HCT116 (cell line): ENCODE data around the gene CCDC8. TPM values are rescaled to one million over a fixed set of nuclear protein-coding genes. Genes with fewer than 3 reads are reported as not detected.

ENCODE experiments used
- ATAC-seq: fragments of 200-7000 bp; cut with Tn5 transposase; 2 replicates; pipeline ENCODE4 v1.9.1; 2020; ENCODE audit warnings: mild to moderate bottlenecking, moderate library complexity
- BruUV-seq: library from RNA; stranded (reverse); fragments of 400-500 nt; replicated peaks from 2 replicates; lab custom pipeline; 2021; lab: Mats Ljungman, UMichigan
- CTCF ChIA-PET: fragments of 300-600 bp; sonication (Branson Sonifier 250); formaldehyde crosslinking; loops from one replicate; lab custom pipeline; 2021; ENCODE audit warnings: antibody characterized with exemption; lab: Charles Lee
- POLR2A ChIA-PET: fragments of 300-600, 350-600 bp; sonication (Branson Sonifier 250); formaldehyde crosslinking; loops from one replicate; lab custom pipeline; 2021; ENCODE audit warnings: antibody characterized with exemption; lab: Charles Lee
- RAD21 ChIA-PET, 2 experiments: fragments of 300-600 bp; sonication (Branson Sonifier 250); formaldehyde crosslinking; loops; one replicate each; lab custom pipeline; 2023; ENCODE audit warnings: low total read pairs in 2 of 2; ENCODE audit not compliant: uncharacterized antibody in 2 of 2, unreplicated experiment in 2 of 2, low non-redundant PET in 1 of 2; lab: Charles Lee
- DNase-seq: peaks from one replicate; pipeline ENCODE4 v3.0.0-alpha.2; 2010; ENCODE audit warnings: low read depth, low spot score
- H2AFZ ChIP-seq: fragments of 200-600 bp; shearing (Covaris generic), sonication (generic); 2 replicates; pipeline ENCODE4 v1.6.1; 2017; ENCODE audit warnings: low read depth, mixed run types, mixed read lengths, antibody characterized with exemption, low read length; ENCODE audit not compliant: poor library complexity, severe bottlenecking
- H3K27ac ChIP-seq: 2 replicates; pipeline ENCODE4 v1.5.1; 2012; ENCODE audit warnings: low read depth, low read length
- H3K27me3 ChIP-seq: fragments of 200-600 bp; sonication (generic); 2 replicates; pipeline ENCODE4 v1.6.1; 2016; ENCODE audit warnings: mixed run types, low read length, mixed read lengths; ENCODE audit not compliant: insufficient read depth
- H3K36me3 ChIP-seq, 2 experiments: fragments of 200-500 bp in 1 of 2; fragments of 200-600 bp in 1 of 2; sonication (Bioruptor generic) in 1 of 2; sonication (generic) in 1 of 2; 2 replicates each; pipeline versions ENCODE4 v1.5.1 to v1.6.1; 2014 to 2016; ENCODE audit warnings: low read length in 2 of 2, inconsistent platforms in 1 of 2, mixed read lengths in 1 of 2, mixed run types in 1 of 2; ENCODE audit not compliant: insufficient read depth in 2 of 2, control insufficient read depth in 1 of 2
- H3K4me1 ChIP-seq, 2 experiments: fragments of 200-600 bp in 1 of 2; sonication (generic) in 1 of 2; 2 replicates each; pipeline versions ENCODE4 v1.5.1 to v1.6.1; 2012 to 2017; ENCODE audit warnings: low read length in 2 of 2, inconsistent platforms in 1 of 2, mild to moderate bottlenecking in 1 of 2, mixed read lengths in 1 of 2, mixed run types in 1 of 2, moderate library complexity in 1 of 2; ENCODE audit not compliant: insufficient read depth in 2 of 2, control insufficient read depth in 1 of 2
- H3K4me2 ChIP-seq: fragments of 200-600 bp; sonication (generic); 2 replicates; pipeline ENCODE4 v1.6.1; 2017; ENCODE audit warnings: mixed run types, low read length, mixed read lengths
- H3K4me3 ChIP-seq, 2 experiments: fragments of 200-600 bp in 1 of 2; sonication (generic) in 1 of 2; replicated peaks in 1 of 2; 2 replicates each; pipeline ENCODE4 v1.5.1; 2011 to 2016; ENCODE audit warnings: low read length in 2 of 2, control low read depth in 1 of 2, low read depth in 1 of 2, mild to moderate bottlenecking in 1 of 2, mixed read lengths in 1 of 2, mixed run types in 1 of 2
- H3K79me2 ChIP-seq: fragments of 200-600 bp; sonication (generic); 2 replicates; pipeline ENCODE4 v1.6.1; 2017; ENCODE audit warnings: mild to moderate bottlenecking, mixed run types, low read length, moderate library complexity, mixed read lengths; ENCODE audit not compliant: insufficient read depth
- H3K9ac ChIP-seq: fragments of 200-600 bp; sonication (generic); 2 replicates; pipeline ENCODE4 v1.6.1; 2016; ENCODE audit warnings: low read length, mixed read lengths
- H3K9me2 ChIP-seq: fragments of 200-600 bp; sonication (generic), shearing (Covaris generic); 2 replicates; pipeline ENCODE4 v1.6.1; 2017; ENCODE audit warnings: mixed run types, mild to moderate bottlenecking, moderate library complexity; ENCODE audit not compliant: insufficient read depth
- H3K9me3 ChIP-seq, 2 experiments: fragments of 200-500 bp in 1 of 2; fragments of 200-600 bp in 1 of 2; sonication (Bioruptor generic) in 1 of 2; sonication (generic) in 1 of 2; 2 replicates each; pipeline ENCODE4 v1.6.1; 2014 to 2017; ENCODE audit warnings: low read length in 2 of 2, mixed read lengths in 2 of 2, inconsistent platforms in 1 of 2, low read depth in 1 of 2, mild to moderate bottlenecking in 1 of 2, mixed run types in 1 of 2, moderate library complexity in 1 of 2; ENCODE audit not compliant: control insufficient read depth in 1 of 2, insufficient read depth in 1 of 2
- H4K20me1 ChIP-seq: fragments of 200-600 bp; sonication (generic), shearing (Covaris generic); 2 replicates; pipeline ENCODE4 v1.6.1; 2017; ENCODE audit warnings: mixed run types, mild to moderate bottlenecking, moderate library complexity; ENCODE audit not compliant: insufficient read depth
- ATF3 ChIP-seq: IDR thresholded peaks from 2 replicates; pipeline ENCODE4 v1.6.1; 2012
- CBX3 ChIP-seq: IDR thresholded peaks from 2 replicates; pipeline ENCODE4 v1.6.1; 2012; ENCODE audit warnings: low read depth
- CEBPB ChIP-seq: IDR thresholded peaks from 2 replicates; pipeline ENCODE4 v1.6.1; 2012; ENCODE audit warnings: low read depth
- CTCF ChIP-seq, 3 experiments: fragments of 200-600 bp in 1 of 3; sonication (generic) in 1 of 3; IDR thresholded peaks in 2 of 3; conservative IDR thresholded peaks in 1 of 3; 2 replicates each; pipeline ENCODE4 v1.5.1; 2012 to 2017; ENCODE audit warnings: low read depth in 2 of 3, low read length in 2 of 3, antibody characterized with exemption in 1 of 3, borderline replicate concordance in 1 of 3, control low read depth in 1 of 3, mild to moderate bottlenecking in 1 of 3, mixed read lengths in 1 of 3, mixed run types in 1 of 3, moderate library complexity in 1 of 3; ENCODE audit not compliant: insufficient read depth in 1 of 3
- ELF1 ChIP-seq: IDR thresholded peaks from 2 replicates; pipeline ENCODE4 v1.6.1; 2012; ENCODE audit warnings: low read depth, borderline replicate concordance
- EZH2 ChIP-seq: fragments of 200-600 bp; sonication (generic); IDR thresholded peaks from 2 replicates; pipeline ENCODE4 v1.6.1; 2017; ENCODE audit warnings: antibody characterized with exemption, mixed run types
- EZH2phosphoT487 ChIP-seq: fragments of 200-600 bp; IDR thresholded peaks from 2 replicates; pipeline ENCODE4 v1.6.1; 2018; ENCODE audit warnings: antibody characterized with exemption, borderline replicate concordance
- JUND ChIP-seq: IDR thresholded peaks from 2 replicates; pipeline ENCODE4 v1.6.1; 2012
- RAD21 ChIP-seq: IDR thresholded peaks from 2 replicates; pipeline ENCODE4 v1.6.1; 2012; ENCODE audit warnings: low read depth, mild to moderate bottlenecking
- REST ChIP-seq: IDR thresholded peaks from 2 replicates; pipeline ENCODE4 v1.6.1; 2012; ENCODE audit warnings: low read depth
- SRF ChIP-seq: IDR thresholded peaks from 2 replicates; pipeline ENCODE4 v1.6.1; 2012; ENCODE audit warnings: low read depth
- ZBTB33 ChIP-seq: IDR thresholded peaks from 2 replicates; pipeline ENCODE4 v1.6.1; 2011; ENCODE audit warnings: mild to moderate bottlenecking, low read length, moderate library complexity; ENCODE audit not compliant: insufficient replicate concordance; ENCODE audit errors: extremely low read depth
- ZFX ChIP-seq: fragments of 450-650 bp; IDR thresholded peaks from 2 replicates; pipeline ENCODE4 v1.6.1; 2017
- ZNF274 ChIP-seq: fragments of 200-500 bp; sonication (Bioruptor generic); IDR thresholded peaks from 2 replicates; pipeline ENCODE4 v1.6.1; 2014; ENCODE audit warnings: mild to moderate bottlenecking, low read depth, low read length, inconsistent platforms
- intact Hi-C: fragments of 100-400 bp; cut with micrococcal nuclease; formaldehyde crosslinking; loops from 2 replicates; pipeline ENCODE4 v1.10.0; 2022
- total RNA-seq: library from RNA; stranded (reverse); gene quantifications from one replicate; pipeline ENCODE4 v1.2.1, GENCODE V29; 2021; ENCODE audit not compliant: unreplicated experiment

Gene CCDC8
- total RNA-seq, 1 experiment from 2014 or later: 0.10 TPM

GRCh38 chr19:46386151-46386550 is 27.2 kb downstream of the CCDC8 start:
- peaks cover 48 to 68% of the 10 kb centered on the region in 2 experiments for H3K36me3 ChIP-seq
- no peak for DNase-seq
- ChIA-PET POLR2A (no interaction called here), RAD21 (interaction anchor here in 1 of 2 experiments (0.6 kb wide), 1 partner anchor 106 kb away, joined by 3 read pairs; no protein-coding TSS in a partner anchor), CTCF (no interaction called here)
- no peak for TF ChIP-seq ZNF274
- TF ChIP-seq CEBPB: no peak
- TF ChIP-seq CTCF (IDR thresholded peaks at IDR 0.05 in 2 of 3, conservative IDR thresholded peaks at IDR 0.05 in 1 of 3; ENCODE audit: borderline replicate concordance in 1 of 3, insufficient read depth in 1 of 3, low read depth in 2 of 3, low read length in 2 of 3): no peak
- TF ChIP-seq ZBTB33: no peak
- no peak for TF ChIP-seq RAD21
- TF ChIP-seq ATF3: no peak
- no peak for TF ChIP-seq JUND
- no peak for TF ChIP-seq SRF
- TF ChIP-seq REST: no peak
- TF ChIP-seq CBX3: no peak
- TF ChIP-seq EZH2: no peak
- TF ChIP-seq EZH2phosphoT487: no peak
- no peak for TF ChIP-seq ELF1
- no peak for TF ChIP-seq ZFX
- no peaks in the 10 kb centered on the region for H3K9me2 ChIP-seq
- H3K27ac ChIP-seq: no peak overlapping the region
- no peak overlapping the region for H3K9ac ChIP-seq
- no peak overlapping the region for H3K4me2 ChIP-seq
- peaks cover 2% of the 10 kb centered on the region; the same call in 1 of the 2 replicates for H3K79me2 ChIP-seq
- H2AFZ ChIP-seq: no peak overlapping the region
- H3K27me3 ChIP-seq: no peaks in the 10 kb centered on the region
- H3K4me1 ChIP-seq: no peaks in the 10 kb centered on the region
- BruUV-seq: no TSS peak
- intact Hi-C loops: no loop called here
- no peak for ATAC-seq
- 0 out of 2 replicates have a peak, but pooled peaks cover under 1% of the 10 kb centered on the region for H4K20me1 ChIP-seq
- no peak overlapping the region for H3K4me3 ChIP-seq
- no peaks in the 10 kb centered on the region; a peak in 1 of 4 replicates for H3K9me3 ChIP-seq
